ENCODE results near the gene OSMR.

Gene OSMR

GRCh38 chr5:38935437-38935836 is 89.6 kb downstream of the OSMR start:
- no peak for TF ChIP-seq CTCF (IDR thresholded peaks at IDR 0.05)

GRCh38 chr5:38936269-38936668 is 90.5 kb downstream of the OSMR start:
- TF ChIP-seq CTCF (IDR thresholded peaks at IDR 0.05), result no peak

DNA sequence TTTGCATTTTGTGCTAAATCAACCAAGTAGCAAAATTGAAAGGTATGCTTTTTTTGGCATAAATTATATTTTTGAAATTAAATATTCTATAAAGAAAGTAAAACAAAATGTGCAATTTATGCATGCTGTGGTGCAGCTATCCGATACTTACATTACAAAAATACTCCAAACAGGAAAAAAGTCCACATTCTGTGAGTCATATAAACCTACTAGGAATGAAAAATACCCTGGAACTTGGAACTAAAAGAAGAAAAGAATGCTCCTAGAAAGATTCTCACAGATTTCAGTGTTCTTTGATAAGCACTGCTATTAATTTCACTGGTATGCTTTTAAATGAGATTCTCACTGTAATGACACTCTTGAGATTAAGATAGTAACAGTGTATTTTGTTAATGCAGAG is 92.6 kb downstream of the OSMR start:
- TF ChIP-seq CTCF (IDR thresholded peaks at IDR 0.05), result no peak

- TF ChIP-seq CTCF (IDR thresholded peaks at IDR 0.05), result no peak
Observed at GRCh38 chr5:38938973-38939372, 93.2 kb downstream of the OSMR start.

GRCh38 chr5:38940230-38940858 is 94.5 kb downstream of the OSMR start:
- TF ChIP-seq CTCF (IDR thresholded peaks at IDR 0.05), result no peak

GRCh38 chr5:38941912-38942311 is 96.1 kb downstream of the OSMR start:
- no peak for TF ChIP-seq CTCF (IDR thresholded peaks at IDR 0.05)

- no peak for TF ChIP-seq CTCF (IDR thresholded peaks at IDR 0.05)
Observed at GRCh38 chr5:38944282-38944681, 98.5 kb downstream of the OSMR start.

DNA sequence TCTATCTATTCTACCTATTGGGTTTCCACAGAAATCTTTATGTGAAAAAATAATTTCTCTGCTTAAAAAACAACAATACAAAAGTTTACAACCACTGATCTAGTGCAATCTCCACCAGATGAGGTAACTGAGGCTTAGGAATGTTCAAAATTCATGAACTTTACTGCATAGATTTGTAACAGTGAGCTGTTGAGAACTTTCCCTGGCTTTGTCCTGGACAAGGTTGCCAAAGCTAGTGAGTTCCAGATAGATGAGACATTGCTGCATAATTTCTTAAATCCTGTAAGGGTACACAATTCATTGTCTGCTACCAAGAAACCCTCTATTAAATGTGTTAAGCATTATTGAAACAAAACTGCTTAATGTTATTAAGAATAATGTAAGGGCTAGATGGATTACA is 102.7 kb downstream of the OSMR start:
- TF ChIP-seq CTCF (IDR thresholded peaks at IDR 0.05), result no peak
